ENCODE results near the gene PCDHGA4. TPM values are rescaled to one million over a fixed set of nuclear protein-coding genes. Genes with fewer than 3 reads are reported as not detected.

PCDHGA4 gene
- total and polyA plus RNA-seq, 2 donors from 2014 or later: 0.13 to 3.9 TPM

DNA sequence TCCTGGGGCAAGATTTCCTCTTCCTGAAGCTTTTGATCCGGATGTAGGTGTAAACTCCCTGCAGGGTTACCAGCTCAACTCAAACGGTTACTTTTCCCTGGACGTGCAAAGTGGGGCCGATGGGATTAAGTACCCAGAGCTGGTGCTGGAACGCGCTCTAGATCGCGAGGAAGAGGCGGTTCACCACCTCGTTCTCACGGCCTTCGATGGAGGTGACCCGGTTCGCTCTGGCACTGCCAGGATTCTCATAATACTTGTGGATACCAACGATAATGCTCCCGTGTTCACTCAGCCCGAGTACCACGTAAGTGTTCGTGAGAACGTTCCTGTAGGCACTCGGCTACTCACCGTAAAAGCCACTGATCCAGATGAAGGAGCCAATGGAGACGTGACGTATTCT, 820 bp downstream of the PCDHGA4 start:
- intact Hi-C loops (cut with DNase I): no loop called here
- H3K27me3 ChIP-seq (ENCODE audit: control insufficient read depth, insufficient read depth, low read length): no peaks in the 10 kb centered on the region
- TF ChIP-seq CTCF (IDR thresholded peaks at IDR 0.05; ENCODE audit: borderline replicate concordance, extremely low read depth, insufficient read depth): no peak
- H3K36me3 ChIP-seq (ENCODE audit: control insufficient read depth in 2 of 3, insufficient read depth in 3 of 3, low read length in 3 of 3): no peaks in the 10 kb centered on the region
- H3K9ac ChIP-seq (ENCODE audit: low read length in 3 of 3): no peak overlapping the region
- H3K9me3 ChIP-seq (ENCODE audit: control insufficient read depth in 2 of 3, insufficient read depth in 1 of 3, low read length in 3 of 3): peaks cover 2 to 71% (median 19%) of the 10 kb centered on the region in 3 donors
- H3K4me1 ChIP-seq (ENCODE audit: control insufficient read depth in 2 of 3, insufficient read depth in 2 of 3, low read depth in 1 of 3, low read length in 3 of 3): no peaks in the 10 kb centered on the region
- peak overlapping the region in 1 of 3 donors; percentile 13 for H3K4me3 ChIP-seq (ENCODE audit: low read length in 3 of 3)
- FAIRE-seq (no peak), DNase-seq (no peak)
- H3K27ac ChIP-seq (ENCODE audit: low read depth in 2 of 2, low read length in 2 of 2): no peak overlapping the region

DNA sequence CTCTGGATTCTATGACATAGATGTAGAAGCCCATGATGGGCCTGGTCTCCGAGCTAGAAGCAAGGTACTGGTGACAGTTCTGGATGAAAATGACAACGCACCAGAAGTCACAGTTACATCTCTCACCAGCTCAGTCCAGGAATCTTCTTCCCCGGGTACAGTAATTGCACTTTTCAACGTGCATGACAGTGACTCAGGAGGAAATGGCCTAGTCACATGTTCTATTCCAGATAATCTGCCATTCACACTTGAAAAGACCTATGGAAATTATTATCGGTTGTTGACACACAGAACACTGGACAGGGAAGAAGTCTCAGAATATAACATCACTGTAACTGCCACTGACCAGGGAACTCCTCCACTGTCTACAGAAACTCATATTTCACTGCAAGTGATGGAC, 1.3 kb downstream of the PCDHGA4 start:
- DNase-seq: no peak
- Histone ChIP-seq H3K9ac (ENCODE audit: low read length in 3 of 3) (no peak overlapping the region), H3K9me3 (ENCODE audit: control insufficient read depth in 2 of 3, insufficient read depth in 1 of 3, low read length in 3 of 3) (peaks cover 2 to 71% (median 19%) of the 10 kb centered on the region in 3 donors), H3K4me1 (ENCODE audit: control insufficient read depth in 2 of 3, insufficient read depth in 2 of 3, low read depth in 1 of 3, low read length in 3 of 3) (no peaks in the 10 kb centered on the region), H3K27me3 (ENCODE audit: control insufficient read depth, insufficient read depth, low read length) (no peaks in the 10 kb centered on the region), H3K36me3 (ENCODE audit: control insufficient read depth in 2 of 3, insufficient read depth in 3 of 3, low read length in 3 of 3) (no peaks in the 10 kb centered on the region), H3K4me3 (ENCODE audit: low read length in 3 of 3) (no peak overlapping the region), H3K27ac (ENCODE audit: low read depth in 2 of 2, low read length in 2 of 2) (no peak overlapping the region)
- no peak for TF ChIP-seq CTCF (IDR thresholded peaks at IDR 0.05; ENCODE audit: borderline replicate concordance, extremely low read depth, insufficient read depth)
- intact Hi-C loops (cut with DNase I): no loop called here
- FAIRE-seq: no peak

DNA sequence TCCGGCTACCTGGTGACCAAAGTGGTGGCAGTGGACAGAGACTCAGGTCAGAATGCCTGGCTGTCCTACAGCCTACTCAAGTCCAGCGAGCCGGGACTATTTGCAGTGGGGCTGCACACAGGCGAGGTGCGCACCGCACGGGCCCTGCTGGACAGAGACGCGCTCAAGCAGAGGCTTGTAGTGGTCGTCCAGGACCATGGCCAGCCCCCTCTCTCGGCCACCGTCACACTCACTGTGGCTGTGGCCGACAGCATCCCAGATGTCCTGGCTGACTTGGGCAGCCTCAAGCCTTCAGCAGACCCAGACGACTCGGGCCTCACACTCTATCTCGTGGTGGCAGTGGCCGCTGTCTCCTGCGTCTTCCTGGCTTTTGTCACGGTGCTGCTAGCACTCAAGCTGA, 2.1 kb downstream of the PCDHGA4 start:
- no peak overlapping the region for H3K9ac ChIP-seq (ENCODE audit: low read length in 3 of 3)
- H3K4me3 ChIP-seq (ENCODE audit: low read length in 3 of 3): no peak overlapping the region
- intact Hi-C loops (cut with DNase I): no loop called here
- no peak overlapping the region for H3K27ac ChIP-seq (ENCODE audit: low read depth in 2 of 2, low read length in 2 of 2)
- peaks cover 2 to 71% (median 16%) of the 10 kb centered on the region in 3 donors for H3K9me3 ChIP-seq (ENCODE audit: control insufficient read depth in 2 of 3, insufficient read depth in 1 of 3, low read length in 3 of 3)
- TF ChIP-seq CTCF (IDR thresholded peaks at IDR 0.05; ENCODE audit: borderline replicate concordance, extremely low read depth, insufficient read depth): no peak
- no peak for DNase-seq
- no peaks in the 10 kb centered on the region for H3K4me1 ChIP-seq (ENCODE audit: control insufficient read depth in 2 of 3, insufficient read depth in 2 of 3, low read depth in 1 of 3, low read length in 3 of 3)
- H3K36me3 ChIP-seq (ENCODE audit: control insufficient read depth in 2 of 3, insufficient read depth in 3 of 3, low read length in 3 of 3): no peaks in the 10 kb centered on the region
- no peak for FAIRE-seq
- H3K27me3 ChIP-seq (ENCODE audit: control insufficient read depth, insufficient read depth, low read length): no peaks in the 10 kb centered on the region

DNA sequence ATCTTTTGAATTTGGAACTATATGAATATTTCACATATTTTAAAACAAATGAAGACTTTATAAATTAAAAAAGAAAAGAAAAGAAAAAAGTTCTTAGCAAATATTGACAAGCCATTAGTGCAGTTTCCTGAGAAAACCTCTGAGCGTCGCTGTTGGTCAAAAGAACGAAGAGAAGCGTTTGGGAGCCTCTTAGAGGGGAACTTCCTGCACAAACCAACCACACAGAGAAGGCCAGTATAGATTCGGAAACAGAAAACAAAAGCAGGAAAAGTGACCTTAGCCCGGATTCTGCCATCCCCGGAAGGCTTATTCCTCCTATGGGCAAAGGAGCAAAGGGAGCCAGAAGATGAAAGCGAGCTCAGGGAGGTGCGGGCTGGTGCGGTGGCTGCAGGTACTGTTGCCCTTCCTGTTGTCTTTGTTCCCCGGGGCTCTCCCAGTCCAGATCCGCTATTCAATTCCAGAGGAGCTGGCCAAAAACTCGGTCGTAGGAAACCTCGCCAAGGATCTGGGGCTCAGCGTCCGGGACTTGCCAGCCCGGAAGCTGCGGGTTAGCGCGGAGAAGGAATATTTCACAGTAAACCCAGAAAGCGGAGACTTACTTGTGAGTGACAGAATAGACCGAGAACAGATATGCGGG, 5.1 kb downstream of the PCDHGA4 start, which contains the start of gene PCDHGB2:
Gene PCDHGB2, plus strand, starts transcription at position 205 of the 637 bp plus-strand sequence. Its CDS starts 142 bp downstream, at position 347.
- Histone ChIP-seq H3K4me3 (ENCODE audit: low read length in 3 of 3) (peak within 1 kb of the TSS in 2 of 3 donors; percentile 16 to 36), H3K4me1 (ENCODE audit: control insufficient read depth in 2 of 3, insufficient read depth in 2 of 3, low read depth in 1 of 3, low read length in 3 of 3) (no peaks in the 10 kb centered on the region), H3K36me3 (ENCODE audit: control insufficient read depth in 2 of 3, insufficient read depth in 3 of 3, low read length in 3 of 3) (no peaks in the 10 kb centered on the region), H3K9me3 (ENCODE audit: control insufficient read depth in 2 of 3, insufficient read depth in 1 of 3, low read length in 3 of 3) (peaks cover 2 to 88% (median 28%) of the 10 kb centered on the region in 3 donors), H3K9ac (ENCODE audit: low read length in 3 of 3) (no peak within 1 kb of the TSS), H3K27me3 (ENCODE audit: control insufficient read depth, insufficient read depth, low read length) (no peaks in the 10 kb centered on the region), H3K27ac (ENCODE audit: low read depth in 2 of 2, low read length in 2 of 2) (no peak within 1 kb of the TSS)
- intact Hi-C loops (cut with DNase I): no loop called here
- no peak for TF ChIP-seq CTCF (IDR thresholded peaks at IDR 0.05; ENCODE audit: borderline replicate concordance, extremely low read depth, insufficient read depth)
- DNase-seq (no peak), FAIRE-seq (no peak)

Data from kidney (tissue), 14 donors.